Stimulated activated CD8-positive, alpha-beta memory T cell treated with anti-CD3 and anti-CD28 coated beads, Interleukin-7, amount 100 ng/mL, for 4 hours (primary cell): ENCODE measurements around the gene MARS1.
A peak's percentile ranks its signal among the peaks of the same experiment; 100 is the strongest.
"Not testable (repeated sequence)": the region's sequence is repeated elsewhere in the genome, so short reads cannot be mapped to it uniquely, and the experiment has no call there.

ENCODE experiments used
- DNase-seq, 2 donors: peaks; one replicate each; pipeline ENCODE4 v3.0.0-alpha.2; 2020; ENCODE audit warnings: low read depth in 2 of 2

The MARS1 gene

GRCh38 chr12:57487597-57488401, at the start of gene MARS1:
MARS1 (plus strand) TSS chr12:57488068; CDS start chr12:57488091, 23 bp downstream.
- DNase-seq: peak; percentile 90

GRCh38 chr12:57438400-57438799, 49.5 kb upstream of the MARS1 start:
- no peak for DNase-seq

- DNase-seq: no peak
Measured at GRCh38 chr12:57439762-57440266, 48.1 kb upstream of the MARS1 start.

DNA sequence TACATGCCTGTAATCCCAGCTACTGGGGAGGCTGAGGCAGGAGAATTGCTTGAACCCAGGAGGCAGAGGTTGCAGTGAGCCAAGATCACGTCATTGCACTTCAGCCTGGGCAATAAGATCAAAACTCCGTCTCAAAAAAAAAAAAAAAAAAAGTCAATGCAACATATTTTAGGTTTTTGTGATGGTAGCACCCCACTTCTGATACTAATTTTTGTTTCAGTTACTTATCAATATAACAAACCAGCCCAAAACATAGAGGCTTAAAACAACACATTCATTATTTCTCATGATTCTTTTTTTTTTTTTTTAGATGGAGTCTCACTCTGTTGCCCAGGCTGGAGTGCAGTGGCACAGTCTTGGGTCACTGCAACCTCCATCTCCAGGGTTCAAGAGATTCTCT, 46.5 kb upstream of the MARS1 start:
- not testable (repeated sequence) for DNase-seq

DNA sequence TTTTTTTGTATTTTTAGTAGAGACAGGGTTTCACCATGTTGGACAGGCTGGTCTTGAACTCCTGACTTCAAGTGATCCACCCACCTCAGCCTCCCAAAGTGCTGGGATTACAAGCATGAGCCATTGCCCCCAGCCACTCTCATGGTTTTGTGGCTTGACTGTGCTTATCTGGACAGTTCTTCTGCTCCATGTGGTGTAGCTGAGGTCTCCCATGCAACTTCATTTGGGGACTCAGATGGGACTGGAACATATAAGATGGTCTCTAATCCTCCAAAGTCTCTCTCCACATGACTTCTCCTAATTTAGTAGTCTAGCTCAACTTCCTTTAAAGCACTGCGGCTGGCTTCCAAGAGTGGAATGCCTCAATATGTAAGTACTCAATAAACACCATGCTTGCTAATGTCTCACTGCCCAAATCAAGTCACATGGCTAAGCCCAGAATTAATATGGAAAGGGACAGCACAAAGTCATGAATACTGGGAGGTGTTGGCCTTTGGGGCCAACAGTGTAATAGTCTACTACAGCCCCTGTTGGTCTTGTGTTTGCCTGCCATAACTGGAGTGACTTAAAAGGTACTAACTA, 45.9 kb upstream of the MARS1 start:
- DNase-seq: no peak

GRCh38 chr12:57444337-57444736, 43.5 kb upstream of the MARS1 start:
- not testable (repeated sequence) for DNase-seq

GRCh38 chr12:57444744-57445143, 43.1 kb upstream of the MARS1 start:
- no peak for DNase-seq

- DNase-seq: no peak
Measured at GRCh38 chr12:57446292-57446960, 41.4 kb upstream of the MARS1 start.

- DNase-seq: no peak
Measured at GRCh38 chr12:57448669-57449068, 39.2 kb upstream of the MARS1 start.

DNA sequence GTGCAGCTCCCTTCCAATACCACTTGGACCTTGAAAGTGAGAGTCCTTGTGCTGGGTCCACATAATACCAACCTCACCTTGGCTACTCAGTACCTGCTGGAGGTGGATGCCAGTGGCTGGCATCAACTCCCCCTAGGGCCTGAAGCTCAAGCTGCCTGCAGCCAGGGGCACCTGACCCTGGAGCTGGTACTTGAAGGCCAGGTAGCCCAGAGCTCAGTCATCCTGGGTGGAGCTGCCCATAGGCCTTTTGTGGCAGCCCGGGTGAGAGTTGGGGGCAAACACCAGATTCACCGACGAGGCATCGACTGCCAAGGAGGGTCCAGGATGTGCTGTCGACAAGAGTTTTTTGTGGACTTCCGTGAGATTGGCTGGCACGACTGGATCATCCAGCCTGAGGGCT, 38.5 kb upstream of the MARS1 start:
- DNase-seq: no peak

DNA sequence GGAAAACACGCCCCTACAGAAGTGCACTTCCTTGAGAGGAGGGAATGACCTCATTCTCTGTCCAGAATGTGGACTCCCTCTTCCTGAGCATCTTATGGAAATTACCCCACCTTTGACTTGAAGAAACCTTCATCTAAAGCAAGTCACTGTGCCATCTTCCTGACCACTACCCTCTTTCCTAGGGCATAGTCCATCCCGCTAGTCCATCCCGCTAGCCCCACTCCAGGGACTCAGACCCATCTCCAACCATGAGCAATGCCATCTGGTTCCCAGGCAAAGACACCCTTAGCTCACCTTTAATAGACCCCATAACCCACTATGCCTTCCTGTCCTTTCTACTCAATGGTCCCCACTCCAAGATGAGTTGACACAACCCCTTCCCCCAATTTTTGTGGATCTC, 37.8 kb upstream of the MARS1 start:
- DNase-seq: no peak

- no peak for DNase-seq
Measured at GRCh38 chr12:57451233-57451778, 36.6 kb upstream of the MARS1 start.

DNA sequence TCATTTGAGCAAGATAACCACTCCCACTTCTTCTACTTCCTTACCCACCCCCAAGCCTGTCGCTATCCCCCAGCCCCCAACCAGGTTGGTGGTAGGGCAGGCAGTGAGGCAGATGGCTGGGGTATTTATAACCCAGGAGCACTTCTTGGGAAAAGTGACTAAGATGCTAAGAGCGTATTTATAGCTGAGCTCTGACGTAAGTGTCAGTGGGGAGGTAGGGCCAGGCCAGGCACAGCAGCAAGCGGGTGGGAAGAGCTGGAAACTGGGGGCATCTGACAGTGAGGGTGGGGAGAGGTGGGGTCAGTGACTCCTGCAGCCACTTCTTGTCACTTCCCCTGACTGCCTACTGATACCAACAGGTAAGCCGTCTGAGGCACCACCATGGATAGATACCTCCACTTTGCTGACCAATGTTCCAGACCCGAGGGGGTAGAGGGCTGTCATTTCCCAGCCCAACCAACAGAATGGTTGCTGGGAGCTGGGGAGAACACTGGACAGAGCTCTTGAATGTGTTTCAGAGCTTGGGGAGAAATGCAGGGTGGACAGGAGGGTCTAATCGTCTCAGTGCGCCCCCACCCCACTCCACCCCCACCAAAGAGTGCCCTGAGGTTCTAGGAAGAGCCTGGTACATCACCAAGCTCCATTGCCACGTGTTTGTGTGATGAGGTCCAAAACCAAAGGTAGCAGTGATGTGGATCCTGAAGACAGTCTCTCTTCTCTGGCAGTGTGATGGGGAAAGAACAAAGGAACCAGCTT, 35.5 kb upstream of the MARS1 start:
- DNase-seq: no peak

- DNase-seq: no peak
Measured at GRCh38 chr12:57452937-57453509, 34.8 kb upstream of the MARS1 start.

DNA sequence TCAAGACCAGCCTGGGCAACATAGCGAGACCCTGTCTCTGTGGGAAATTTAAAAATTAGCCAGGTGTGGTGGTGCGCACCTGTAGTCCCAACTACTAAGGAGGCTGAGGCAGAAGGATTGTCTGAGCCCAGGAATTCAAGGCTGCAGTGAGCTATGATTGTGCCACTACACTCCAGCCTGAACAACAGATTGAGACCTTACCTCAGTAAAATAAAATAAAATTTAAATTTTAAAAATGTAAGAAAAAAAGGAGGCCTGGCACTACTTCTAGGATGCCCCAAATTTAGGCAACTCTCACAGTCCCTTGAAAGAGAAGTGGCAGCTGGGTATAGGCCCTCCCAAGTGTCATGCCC, 33.7 kb upstream of the MARS1 start:
- no peak for DNase-seq

DNA sequence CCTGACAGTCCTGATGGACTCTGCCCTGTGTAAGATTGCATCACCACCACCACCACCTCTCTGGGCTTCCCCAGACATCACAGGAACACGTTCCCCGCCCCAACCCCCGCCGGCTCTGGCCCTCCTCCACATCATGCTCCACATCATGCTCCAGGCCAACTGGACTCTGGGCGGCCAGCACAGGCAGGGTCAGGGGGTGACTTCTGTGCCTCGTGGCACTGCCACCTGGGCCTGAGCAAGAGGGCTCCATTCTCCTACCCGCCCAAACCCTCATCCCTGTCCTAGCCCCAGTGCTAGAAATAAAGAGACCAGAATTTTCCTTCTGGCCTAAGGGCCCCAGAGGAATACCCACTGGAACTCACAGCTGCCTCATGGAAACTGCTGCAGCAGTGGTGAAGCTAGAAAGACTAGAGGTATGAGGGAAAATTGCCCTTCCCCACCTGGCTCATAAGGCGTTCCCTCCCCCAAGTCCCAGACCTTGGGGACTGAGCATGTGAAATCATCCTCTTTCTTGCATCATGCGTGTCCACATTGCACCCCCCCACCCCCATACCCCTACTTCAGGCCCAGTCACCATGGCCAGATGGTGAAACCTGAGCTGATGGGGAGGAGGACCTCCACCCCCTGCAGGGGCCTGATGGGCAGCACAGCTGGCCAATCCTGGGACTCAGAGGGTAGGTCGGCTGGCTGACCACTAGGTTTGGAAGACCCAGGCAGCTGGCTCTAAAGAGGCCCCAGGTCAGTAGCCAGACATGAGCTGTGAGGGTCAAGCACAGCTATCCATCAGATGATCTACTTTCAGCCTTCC, 33.1 kb upstream of the MARS1 start, which contains the start of gene INHBE:
Gene INHBE, plus strand, starts transcription at position 742 of the 808 bp plus-strand sequence. CDS start 230 bp downstream, outside the sequence.
- DNase-seq: no peak

DNA sequence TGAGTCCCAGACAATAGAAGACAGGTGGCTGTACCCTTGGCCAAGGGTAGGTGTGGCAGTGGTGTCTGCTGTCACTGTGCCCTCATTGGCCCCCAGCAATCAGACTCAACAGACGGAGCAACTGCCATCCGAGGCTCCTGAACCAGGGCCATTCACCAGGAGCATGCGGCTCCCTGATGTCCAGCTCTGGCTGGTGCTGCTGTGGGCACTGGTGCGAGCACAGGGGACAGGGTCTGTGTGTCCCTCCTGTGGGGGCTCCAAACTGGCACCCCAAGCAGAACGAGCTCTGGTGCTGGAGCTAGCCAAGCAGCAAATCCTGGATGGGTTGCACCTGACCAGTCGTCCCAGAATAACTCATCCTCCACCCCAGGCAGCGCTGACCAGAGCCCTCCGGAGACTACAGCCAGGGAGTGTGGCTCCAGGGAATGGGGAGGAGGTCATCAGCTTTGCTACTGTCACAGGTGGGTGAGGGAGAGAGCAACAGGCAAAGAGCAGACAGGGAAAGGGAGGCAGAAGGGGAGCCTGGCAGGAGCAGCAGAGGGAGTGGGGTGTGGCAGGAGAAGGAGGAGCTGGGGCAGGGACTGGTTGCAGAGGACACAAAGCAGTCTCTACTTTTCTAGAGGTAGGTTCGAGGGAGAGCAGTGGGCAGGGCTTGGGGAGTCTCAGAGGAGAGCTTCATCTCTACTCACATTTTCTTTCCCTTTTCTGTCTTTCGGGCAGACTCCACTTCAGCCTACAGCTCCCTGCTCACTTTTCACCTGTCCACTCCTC, 32.3 kb upstream of the MARS1 start:
- DNase-seq: no peak

DNA sequence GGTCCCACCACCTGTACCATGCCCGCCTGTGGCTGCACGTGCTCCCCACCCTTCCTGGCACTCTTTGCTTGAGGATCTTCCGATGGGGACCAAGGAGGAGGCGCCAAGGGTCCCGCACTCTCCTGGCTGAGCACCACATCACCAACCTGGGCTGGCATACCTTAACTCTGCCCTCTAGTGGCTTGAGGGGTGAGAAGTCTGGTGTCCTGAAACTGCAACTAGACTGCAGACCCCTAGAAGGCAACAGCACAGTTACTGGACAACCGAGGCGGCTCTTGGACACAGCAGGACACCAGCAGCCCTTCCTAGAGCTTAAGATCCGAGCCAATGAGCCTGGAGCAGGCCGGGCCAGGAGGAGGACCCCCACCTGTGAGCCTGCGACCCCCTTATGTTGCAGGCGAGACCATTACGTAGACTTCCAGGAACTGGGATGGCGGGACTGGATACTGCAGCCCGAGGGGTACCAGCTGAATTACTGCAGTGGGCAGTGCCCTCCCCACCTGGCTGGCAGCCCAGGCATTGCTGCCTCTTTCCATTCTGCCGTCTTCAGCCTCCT, 31.6 kb upstream of the MARS1 start:
- no peak for DNase-seq

DNA sequence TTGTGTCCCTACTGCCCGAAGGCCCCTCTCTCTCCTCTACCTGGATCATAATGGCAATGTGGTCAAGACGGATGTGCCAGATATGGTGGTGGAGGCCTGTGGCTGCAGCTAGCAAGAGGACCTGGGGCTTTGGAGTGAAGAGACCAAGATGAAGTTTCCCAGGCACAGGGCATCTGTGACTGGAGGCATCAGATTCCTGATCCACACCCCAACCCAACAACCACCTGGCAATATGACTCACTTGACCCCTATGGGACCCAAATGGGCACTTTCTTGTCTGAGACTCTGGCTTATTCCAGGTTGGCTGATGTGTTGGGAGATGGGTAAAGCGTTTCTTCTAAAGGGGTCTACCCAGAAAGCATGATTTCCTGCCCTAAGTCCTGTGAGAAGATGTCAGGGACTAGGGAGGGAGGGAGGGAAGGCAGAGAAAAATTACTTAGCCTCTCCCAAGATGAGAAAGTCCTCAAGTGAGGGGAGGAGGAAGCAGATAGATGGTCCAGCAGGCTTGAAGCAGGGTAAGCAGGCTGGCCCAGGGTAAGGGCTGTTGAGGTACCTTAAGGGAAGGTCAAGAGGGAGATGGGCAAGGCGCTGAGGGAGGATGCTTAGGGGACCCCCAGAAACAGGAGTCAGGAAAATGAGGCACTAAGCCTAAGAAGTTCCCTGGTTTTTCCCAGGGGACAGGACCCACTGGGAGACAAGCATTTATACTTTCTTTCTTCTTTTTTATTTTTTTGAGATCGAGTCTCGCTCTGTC, 31.0 kb upstream of the MARS1 start:
- DNase-seq: no peak
